ENCODE measurements around the gene SPRR2B. TPM values are rescaled to one million over a fixed set of nuclear protein-coding genes. Genes with fewer than 3 reads are reported as not detected.
"Not testable (repeated sequence)": the region's sequence is repeated elsewhere in the genome, so short reads cannot be mapped to it uniquely, and the experiment has no call there.

SPRR2B gene
- not detected in 2 replicates for total RNA-seq

DNA sequence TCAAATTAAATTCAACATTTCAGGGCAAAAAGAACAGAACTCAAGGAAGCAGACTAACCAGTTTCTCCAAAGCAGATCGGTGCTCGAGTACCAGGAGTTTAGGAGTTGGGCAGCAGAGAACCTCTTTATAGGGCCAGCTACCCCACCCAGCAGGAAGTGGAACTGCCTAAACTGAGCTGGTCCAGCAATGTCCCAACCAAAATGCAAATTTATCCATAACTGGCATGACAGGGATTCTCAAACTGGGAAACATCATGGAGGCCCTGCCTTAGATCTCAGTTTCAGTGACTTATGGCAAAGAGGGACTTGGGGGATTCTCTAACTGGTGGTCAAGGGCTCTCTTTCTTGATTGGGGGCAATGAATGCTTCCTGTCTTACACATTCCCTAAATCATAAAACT is at the start of gene SPRR2B:
Gene SPRR2B (minus strand): TSS at position 101 of the 400 bp plus-strand sequence. CDS start 772 bp downstream, outside the sequence.
- DNase-seq = no peak

DNA sequence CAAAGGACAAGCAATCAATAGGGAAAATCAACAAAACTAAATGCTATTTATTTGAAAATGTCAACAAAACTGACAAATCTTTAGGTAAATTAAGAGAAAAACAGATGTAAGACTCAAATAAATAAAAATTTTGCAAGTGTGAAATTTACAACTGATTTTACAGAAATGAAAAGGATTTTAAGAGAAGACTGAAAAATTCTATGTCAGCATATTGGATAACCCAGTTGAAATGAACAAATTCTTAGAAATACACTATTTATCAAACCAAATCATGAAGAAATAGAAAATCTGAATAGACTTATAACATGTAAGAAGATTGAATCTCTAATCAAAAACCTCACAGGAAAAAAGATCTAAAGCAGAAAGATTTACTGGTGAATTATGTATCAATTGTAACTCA is 49.5 kb upstream of the SPRR2B start:
- no peak for DNase-seq

DNA sequence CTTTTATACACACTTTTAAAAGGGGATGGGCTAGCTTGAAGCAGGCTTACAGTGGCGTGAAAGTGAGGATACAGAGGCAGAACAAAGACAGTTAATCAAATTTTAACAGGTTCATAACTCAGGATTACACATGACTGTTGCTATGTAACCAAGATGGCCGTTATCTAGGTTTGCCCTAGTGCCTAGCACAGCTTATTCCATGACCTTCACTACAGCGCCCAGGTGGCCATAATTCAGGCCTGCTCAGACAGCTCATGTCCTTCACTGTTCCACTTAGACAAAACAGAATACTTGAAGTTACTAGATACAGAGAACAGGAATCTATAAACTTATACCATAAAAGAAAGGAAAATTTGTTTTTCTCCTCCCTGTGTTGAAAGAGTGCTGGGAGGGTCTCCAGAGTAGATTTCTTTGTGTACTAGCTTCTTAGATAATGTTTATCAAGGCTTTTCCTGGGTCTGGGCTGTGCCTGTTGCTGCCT is 48.1 kb upstream of the SPRR2B start:
- no peak for DNase-seq

DNA sequence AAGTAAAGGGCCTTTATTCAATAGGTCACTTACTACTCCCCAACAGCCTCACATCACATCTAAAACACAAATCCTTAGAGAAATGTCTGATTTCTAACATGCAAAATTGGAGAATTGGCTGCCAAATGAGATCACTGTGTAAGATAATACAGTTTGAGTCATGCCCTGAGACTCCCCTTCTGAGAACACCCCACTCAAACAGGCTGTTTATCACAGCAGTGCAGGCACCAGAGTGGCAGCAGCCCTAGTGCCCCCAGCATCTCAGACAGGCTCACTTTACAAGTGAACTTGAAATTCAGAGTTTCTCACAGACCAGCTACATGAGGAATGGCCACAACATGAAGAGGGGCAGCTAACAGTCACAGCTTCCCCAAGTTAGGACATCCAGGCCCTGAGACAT is 43.9 kb upstream of the SPRR2B start:
- DNase-seq = not testable (repeated sequence)

DNA sequence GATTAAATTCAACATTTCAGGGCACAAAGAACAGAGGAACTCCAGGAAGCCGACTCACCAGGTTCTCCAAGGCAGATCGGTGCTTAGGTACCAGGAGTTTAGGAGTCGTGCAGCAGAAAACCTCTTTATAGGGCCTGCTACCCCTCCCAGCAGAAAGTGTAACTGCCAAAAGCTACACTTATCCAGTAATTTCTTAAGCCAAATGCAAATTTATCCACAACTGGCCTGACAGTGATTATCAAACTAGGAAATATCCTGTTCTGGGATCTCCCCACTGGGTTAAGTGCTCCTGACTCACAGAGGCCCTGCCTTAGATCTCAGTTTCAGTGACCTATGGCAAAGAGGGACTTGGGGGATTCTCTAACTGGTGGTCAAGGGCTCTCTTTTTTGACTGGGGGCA is 42.0 kb upstream of the SPRR2B start, which contains the start of gene SPRR2F:
Gene SPRR2F (minus strand): TSS at position 101 of the 400 bp plus-strand sequence. CDS start 783 bp downstream, outside the sequence.
- DNase-seq = no peak

DNA sequence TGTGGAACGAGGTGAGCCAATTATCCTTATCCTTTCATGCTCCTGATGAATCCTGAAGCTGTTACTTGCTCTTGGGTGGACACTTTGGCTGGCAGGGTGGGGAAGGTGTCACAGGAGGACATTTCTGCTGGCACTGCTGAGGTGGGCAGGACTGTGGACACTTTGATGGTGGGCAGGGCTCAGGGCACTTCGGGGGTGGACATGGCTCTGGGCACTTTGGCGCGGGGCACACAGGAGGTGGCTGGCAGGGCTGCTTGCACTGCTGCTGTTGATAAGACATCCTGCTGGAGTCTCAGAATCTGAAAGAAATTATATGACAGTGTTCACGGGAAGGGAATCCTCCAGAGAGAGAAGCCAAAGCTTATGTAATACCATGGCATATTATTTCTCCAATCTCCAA is 41.0 kb upstream of the SPRR2B start:
- not testable (repeated sequence) for DNase-seq

DNA sequence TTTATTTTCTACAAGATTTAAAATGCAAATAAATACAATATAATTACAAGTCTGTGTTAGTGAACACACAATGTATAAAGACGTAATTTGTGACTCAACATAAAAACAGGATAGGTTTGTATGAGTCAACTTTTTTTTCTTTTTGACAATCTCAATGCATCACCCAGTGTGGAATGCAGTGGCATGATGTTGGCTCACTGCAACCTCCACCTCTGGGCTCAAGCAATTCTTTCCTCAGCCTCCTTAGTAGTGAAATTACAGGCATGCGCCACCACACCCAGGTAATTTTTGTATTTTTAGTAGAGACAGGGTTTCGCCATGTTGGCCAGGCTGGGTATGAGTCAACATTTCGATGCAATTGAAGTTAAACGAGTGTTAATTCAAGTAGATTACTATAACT is 28.8 kb upstream of the SPRR2B start:
- no peak for DNase-seq

DNA sequence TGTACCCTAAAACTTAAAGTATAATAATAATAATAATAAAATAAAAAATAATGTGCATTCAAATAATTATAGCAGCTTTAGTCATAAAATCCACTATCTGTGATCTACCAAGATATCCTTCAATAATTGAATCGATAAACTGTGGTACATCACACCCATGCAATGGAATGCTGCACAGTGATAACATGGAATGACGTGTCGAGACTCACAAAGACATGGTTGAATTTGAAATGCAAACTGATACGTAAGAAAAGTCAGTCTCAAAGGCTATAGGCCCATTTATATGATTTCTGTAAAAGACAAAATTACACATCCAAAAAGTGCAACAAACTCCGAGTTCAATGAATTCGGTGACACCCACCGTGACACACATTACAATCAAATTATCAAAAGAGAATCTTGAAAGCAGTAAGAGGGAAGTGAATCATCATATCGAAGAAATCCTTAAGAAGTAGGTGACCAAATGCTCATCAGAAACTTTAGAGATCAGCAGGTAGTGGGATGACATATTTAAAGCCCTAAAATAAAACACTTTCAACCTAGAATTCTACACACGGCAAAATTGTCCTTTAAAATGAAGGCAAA is 28.1 kb upstream of the SPRR2B start:
- no peak for DNase-seq

DNA sequence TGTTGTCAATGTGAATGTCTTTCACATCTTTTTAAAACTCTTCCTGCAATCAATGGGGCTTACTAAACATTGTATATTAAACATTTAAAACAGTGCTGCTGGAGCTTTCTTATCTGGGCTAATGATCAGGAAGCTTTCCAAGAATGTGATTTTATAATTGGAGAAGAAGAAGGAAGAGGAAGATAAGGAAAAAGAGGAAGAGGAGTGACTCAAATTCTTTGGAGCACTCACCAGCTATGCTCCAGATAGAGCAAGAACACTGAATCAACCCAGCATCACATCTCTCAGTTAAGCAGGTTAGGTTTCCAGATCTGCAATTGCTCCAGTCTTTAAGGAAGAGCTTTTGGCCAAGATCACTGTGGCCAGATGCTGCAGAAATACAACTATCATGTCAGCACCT is 24.4 kb upstream of the SPRR2B start:
- no peak for DNase-seq

DNA sequence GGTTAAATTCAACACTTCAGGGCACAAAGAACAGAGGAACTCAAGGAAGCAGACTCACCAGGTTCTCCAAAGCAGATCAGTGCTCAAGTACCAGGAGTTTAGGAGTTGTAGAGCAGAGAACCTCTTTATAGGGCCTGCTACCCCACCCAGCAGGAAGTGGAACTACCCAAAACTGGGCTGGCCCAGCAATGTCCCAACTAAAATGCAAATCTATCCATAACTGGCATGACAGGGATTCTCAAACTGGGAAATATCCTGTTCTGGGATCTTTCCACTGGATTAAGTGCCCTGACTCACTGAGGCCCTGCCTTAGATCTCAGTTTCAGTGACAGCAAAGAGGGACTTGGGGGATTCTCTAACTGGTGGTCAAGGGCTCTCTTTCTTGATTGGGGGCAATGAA is 23.0 kb upstream of the SPRR2B start, which contains the start of gene SPRR2E:
Gene SPRR2E (minus strand): TSS at position 101 of the 400 bp plus-strand sequence. CDS start 775 bp downstream, outside the sequence.
- no peak for DNase-seq

DNA sequence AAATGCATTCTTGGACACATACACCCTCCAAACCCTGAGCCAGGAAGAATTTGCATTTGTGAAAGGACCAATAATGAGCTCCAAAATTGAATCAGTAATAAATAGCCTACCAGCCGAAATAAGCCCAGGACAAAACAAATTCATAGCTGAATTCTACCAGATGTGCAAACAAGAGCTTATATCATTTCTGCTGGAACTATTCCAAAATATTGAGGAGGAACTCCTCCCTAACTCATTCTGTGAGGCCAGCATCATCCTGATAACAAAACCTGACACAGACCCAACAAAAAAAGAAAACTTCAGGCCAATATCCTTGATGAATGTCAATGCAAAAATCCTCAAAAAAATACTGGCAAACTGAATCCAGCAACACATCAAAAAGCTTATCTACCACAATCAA is 16.2 kb upstream of the SPRR2B start:
- no peak for DNase-seq

DNA sequence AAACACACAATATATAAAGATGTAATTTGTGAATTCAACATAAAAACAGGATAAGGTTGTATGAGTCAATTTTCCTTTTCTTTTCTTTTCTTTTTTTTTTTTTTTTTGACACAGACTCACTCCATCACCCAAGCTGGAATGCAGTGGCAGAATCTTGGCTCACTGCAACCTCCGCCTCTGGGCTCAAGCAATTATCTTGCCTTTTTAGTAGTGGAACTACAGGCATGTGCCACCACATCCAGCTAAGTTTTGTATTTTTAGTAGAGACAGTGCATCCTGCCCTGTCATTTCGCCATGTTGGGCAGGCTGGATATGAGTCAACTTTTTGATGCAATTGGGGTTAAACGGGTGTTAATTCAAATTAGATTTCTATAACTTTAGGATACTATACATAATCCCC is 10.3 kb upstream of the SPRR2B start:
- no peak for DNase-seq

DNA sequence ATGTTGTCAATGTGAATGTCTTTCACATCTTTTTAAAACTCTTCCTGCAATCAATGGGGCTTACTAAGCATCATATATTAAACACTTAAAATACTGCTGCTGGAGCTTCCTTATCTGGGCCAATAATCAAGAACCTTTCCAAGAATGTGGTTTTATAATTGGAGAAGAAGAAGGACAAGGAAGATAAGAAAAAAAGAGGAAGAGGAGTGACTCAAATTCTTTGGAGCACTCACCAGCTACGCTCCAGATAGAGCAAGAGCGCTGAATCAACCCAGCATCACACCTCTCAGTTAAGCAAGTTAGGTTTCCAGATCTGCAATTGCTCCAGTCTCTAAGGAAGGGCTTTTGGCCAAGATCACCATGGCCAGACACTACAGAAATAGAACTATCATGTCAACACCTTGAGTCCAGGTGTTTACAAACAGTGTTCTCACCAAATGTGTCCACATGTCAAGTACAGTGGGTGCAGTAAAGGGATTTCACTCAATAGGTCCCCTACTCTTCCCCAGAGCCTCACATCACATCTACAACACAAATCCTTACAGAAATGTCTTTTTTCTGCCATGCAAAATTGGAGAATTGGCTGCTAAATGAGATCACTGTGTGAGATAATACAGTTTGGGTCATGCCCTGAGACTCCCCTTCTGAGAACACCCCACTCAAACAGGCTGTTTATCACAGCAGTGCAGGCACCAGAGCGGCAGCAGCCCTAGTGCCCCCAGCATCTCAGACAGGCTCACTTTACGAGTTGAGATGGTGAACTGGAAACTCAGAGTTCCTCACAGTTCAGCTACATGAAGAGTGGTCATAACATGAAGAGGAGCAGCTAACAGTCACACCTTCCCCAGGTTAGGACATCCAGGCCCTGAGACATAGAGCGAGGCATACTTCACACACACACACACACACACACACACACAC is 1.7 kb upstream of the SPRR2B start:
- no peak for DNase-seq

DNA sequence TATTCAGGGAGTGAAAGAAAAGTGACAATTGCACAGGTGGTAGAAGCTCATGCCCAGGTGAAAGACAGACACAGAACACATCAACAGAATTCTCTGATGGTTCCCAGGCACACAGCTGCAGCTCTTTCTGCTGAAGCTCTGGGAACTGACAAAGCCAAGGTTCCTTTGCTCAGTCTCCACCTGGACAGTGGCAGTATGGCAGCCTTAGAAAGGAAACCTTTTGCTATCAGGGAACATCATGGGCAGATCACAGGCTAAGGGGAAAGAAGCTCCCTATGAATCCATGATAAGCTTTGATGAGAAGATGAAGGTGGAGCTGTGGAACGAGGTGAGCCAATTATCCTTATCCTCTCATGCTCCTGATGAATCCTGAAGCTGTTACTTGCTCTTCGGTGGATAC is 1.2 kb downstream of the SPRR2B start:
- DNase-seq = no peak

DNA sequence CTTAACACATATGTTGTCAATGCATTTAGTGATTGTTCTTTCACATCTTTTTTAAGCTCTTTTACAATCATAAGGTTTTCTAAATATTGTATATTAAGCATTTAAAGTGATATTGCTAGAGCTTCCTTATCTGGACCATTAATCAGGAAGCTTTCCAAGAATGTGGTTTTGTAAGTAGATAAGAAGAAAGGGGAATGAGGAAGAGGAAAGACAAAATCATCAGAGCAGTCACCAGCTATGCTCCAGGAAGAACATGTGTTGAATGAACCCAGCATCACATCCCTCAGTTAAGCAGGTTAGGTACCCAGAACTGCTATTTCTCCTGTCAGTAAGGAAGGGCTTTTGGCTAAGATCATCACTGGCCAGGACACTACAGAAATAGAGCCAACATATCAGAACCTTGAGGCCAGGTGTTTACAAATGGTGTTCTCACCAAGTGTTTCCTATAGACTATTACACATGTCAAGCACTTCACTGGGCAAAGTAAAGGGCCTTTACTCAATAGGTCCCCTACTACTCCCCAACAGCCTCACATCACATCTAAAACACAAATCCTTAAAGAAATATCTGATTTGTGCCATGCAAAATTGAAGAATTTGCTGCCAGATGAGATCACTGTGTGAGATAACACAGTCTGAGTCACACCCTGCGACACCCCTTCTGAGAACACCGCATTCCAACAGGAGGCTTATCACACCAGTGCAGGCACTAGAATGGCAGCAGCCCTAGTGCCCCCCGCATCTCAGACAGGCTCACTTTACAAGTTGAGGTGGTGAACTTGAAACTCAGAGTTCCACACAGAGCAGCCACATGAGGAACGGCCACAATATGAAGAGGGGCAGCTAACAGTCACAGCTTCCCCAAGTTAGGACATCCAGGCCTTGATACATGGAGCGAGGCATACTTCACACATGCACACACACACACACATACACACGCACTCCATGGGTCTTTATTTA is 12.3 kb downstream of the SPRR2B start:
- DNase-seq = no peak

DNA sequence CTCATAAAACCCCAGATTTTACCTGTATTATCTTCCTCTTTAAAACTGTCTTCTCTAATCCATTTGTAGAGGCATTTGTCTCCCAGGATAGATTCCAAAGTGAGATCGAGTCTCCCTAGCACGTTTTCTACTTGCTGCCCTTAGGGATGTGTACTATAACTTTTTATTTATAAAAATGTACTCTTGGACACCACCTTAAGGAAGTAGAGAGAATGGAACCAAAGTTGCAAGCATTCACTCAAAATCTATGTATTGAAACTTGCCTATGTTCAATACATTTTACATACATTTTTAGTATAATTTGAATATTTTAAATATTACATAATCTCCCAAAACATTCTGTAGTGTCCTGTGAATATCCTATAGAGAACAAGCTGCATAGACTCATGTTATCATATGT is 13.3 kb downstream of the SPRR2B start:
- DNase-seq = no peak

DNA sequence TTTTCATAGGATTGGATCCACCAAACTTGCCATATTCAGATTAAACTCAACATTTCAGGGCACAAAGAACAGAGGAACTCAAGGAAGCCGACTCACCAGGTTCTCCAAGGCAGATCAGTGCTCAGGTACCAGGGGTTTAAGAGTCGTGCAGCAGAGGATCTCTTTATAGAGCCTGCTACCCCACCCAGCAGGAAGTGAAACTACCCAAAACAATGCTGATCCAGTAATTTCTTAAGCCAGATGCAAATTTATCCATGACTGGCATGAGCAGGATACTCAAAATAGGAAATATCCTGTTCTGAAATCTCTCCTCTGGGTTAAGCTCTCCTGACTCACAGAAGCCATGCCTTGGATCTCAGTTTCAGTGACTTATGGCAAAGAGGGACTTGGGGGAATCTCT is 14.0 kb downstream of the SPRR2B start, which contains the start of gene SPRR2A:
Gene SPRR2A (minus strand): TSS at position 138 of the 400 bp plus-strand sequence. CDS start 777 bp downstream, outside the sequence.
- DNase-seq = no peak

DNA sequence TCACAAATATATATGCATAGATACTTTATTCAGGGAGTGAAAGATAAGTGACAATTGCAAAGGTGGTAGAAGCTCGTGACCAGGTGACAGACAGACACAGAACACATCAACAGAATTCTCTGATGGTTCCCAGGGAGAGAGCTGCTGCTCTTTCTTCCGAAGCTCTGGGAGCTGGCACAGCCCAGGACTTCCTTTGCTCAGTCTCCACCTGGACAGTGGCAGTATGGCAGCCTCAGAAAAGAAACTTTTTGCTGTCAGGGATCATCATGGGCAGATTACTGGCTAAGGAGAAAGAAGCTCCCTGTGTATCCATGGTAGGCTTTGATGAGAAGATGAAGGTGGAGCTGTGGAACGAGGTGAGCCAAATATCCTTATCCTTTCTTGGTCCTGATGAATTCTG is 15.3 kb downstream of the SPRR2B start:
- DNase-seq = not testable (repeated sequence)

DNA sequence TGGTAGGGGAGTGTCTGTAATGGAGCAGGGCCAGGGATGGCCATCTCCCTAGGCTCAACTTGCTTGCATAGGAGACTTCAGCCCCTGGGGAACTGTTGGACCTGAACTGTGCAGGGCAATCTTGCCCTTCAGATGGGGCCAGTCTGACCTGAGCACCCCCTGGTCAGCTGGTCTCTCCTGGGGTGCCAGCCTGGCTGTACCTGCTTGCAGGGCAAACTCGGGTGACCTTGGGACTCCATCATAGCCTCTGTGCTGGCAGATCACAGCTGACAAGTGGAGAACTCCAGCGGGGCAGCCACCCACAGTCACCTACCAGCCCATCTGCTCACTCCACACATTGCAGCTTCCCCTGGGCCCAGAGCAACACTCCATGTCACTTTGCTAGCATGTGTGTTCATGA is 22.2 kb downstream of the SPRR2B start:
- no peak for DNase-seq

DNA sequence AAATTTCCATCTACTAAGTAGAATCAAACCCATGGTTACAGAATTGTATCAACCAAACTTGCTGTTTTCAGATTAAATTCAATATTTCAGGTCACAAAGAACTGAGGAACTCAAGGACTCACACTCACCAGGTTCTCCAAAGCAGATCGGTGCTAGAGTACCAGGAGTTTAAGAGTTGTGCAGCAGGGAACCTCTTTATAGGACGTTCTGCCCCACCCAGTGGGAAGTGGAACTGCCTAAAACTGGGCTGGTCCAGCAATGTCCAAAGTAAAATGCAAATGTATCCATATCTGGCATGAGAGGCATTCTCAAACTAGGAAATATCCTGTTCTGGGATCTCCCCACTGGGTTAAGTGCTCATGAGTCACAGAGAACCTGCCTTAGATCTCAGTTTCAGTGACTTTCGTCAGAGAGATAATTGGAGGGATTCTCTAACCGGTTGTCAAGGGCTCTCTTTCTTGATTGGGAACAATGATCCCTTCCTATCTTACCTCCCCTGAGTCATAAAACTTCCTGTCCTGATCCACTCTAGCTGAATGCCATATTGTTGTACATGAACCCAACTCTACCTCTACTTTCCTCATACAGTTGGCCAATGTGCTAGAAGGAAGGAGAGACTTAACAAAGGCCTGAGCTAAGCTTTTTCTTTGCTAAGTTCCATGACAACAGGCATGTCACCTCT is 30.3 kb downstream of the SPRR2B start, which contains the start of gene SPRR2D:
Gene SPRR2D (minus strand): TSS at position 171 of the 682 bp plus-strand sequence. CDS start 774 bp downstream, outside the sequence.
- DNase-seq = no peak

DNA sequence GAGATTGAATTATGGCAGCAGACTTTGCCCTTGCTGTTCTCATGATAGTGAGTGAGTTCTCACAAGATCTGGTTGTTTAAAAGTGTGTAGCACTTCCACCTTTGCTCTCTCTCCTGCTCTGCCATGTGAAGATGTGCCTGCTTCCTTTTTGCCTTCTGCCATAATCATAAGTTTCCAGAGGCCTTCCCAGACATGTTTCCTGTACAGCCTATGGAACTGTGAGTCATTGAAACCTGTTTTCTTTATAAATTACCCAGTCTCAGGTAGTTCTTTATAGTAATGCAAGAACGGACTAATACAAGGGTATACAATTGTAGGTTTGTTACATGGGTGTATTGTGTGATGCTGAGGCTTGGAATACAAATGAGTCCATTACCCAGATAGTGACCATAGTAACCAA is 36.2 kb downstream of the SPRR2B start:
- no peak for DNase-seq
